HCT116 (cell line): ENCODE results near the gene GTF2IRD2. TPM values are rescaled to one million over a fixed set of nuclear protein-coding genes. Genes with fewer than 3 reads are reported as not detected.
A peak's percentile ranks its signal among the peaks of the same experiment; 100 is the strongest.
"Not testable (repeated sequence)": the region's sequence is repeated elsewhere in the genome, so short reads cannot be mapped to it uniquely, and the experiment has no call there.

Experiments
- ATAC-seq: fragments of 200-7000 bp; cut with Tn5 transposase; 2 replicates; pipeline ENCODE4 v1.9.1; 2020; ENCODE audit warnings: mild to moderate bottlenecking, moderate library complexity
- BruUV-seq: library from RNA; stranded (reverse); fragments of 400-500 nt; replicated peaks from 2 replicates; lab custom pipeline; 2021; lab: Mats Ljungman, UMichigan
- CTCF ChIA-PET: fragments of 300-600 bp; sonication (Branson Sonifier 250); formaldehyde crosslinking; loops from one replicate; lab custom pipeline; 2021; ENCODE audit warnings: antibody characterized with exemption; lab: Charles Lee
- POLR2A ChIA-PET: fragments of 300-600, 350-600 bp; sonication (Branson Sonifier 250); formaldehyde crosslinking; loops from one replicate; lab custom pipeline; 2021; ENCODE audit warnings: antibody characterized with exemption; lab: Charles Lee
- RAD21 ChIA-PET, 2 experiments: fragments of 300-600 bp; sonication (Branson Sonifier 250); formaldehyde crosslinking; loops; one replicate each; lab custom pipeline; 2023; ENCODE audit warnings: low total read pairs in 2 of 2; ENCODE audit not compliant: uncharacterized antibody in 2 of 2, unreplicated experiment in 2 of 2, low non-redundant PET in 1 of 2; lab: Charles Lee
- DNase-seq: peaks from one replicate; pipeline ENCODE4 v3.0.0-alpha.2; 2010; ENCODE audit warnings: low read depth, low spot score
- H2AFZ ChIP-seq: fragments of 200-600 bp; shearing (Covaris generic), sonication (generic); 2 replicates; pipeline ENCODE4 v1.6.1; 2017; ENCODE audit warnings: low read depth, mixed run types, mixed read lengths, antibody characterized with exemption, low read length; ENCODE audit not compliant: poor library complexity, severe bottlenecking
- H3K27ac ChIP-seq: 2 replicates; pipeline ENCODE4 v1.5.1; 2012; ENCODE audit warnings: low read depth, low read length
- H3K27me3 ChIP-seq: fragments of 200-600 bp; sonication (generic); 2 replicates; pipeline ENCODE4 v1.6.1; 2016; ENCODE audit warnings: mixed run types, low read length, mixed read lengths; ENCODE audit not compliant: insufficient read depth
- H3K36me3 ChIP-seq, 2 experiments: fragments of 200-500 bp in 1 of 2; fragments of 200-600 bp in 1 of 2; sonication (Bioruptor generic) in 1 of 2; sonication (generic) in 1 of 2; 2 replicates each; pipeline versions ENCODE4 v1.5.1 to v1.6.1; 2014 to 2016; ENCODE audit warnings: low read length in 2 of 2, inconsistent platforms in 1 of 2, mixed read lengths in 1 of 2, mixed run types in 1 of 2; ENCODE audit not compliant: insufficient read depth in 2 of 2, control insufficient read depth in 1 of 2
- H3K4me1 ChIP-seq, 2 experiments: fragments of 200-600 bp in 1 of 2; sonication (generic) in 1 of 2; 2 replicates each; pipeline versions ENCODE4 v1.5.1 to v1.6.1; 2012 to 2017; ENCODE audit warnings: low read length in 2 of 2, inconsistent platforms in 1 of 2, mild to moderate bottlenecking in 1 of 2, mixed read lengths in 1 of 2, mixed run types in 1 of 2, moderate library complexity in 1 of 2; ENCODE audit not compliant: insufficient read depth in 2 of 2, control insufficient read depth in 1 of 2
- H3K4me2 ChIP-seq: fragments of 200-600 bp; sonication (generic); 2 replicates; pipeline ENCODE4 v1.6.1; 2017; ENCODE audit warnings: mixed run types, low read length, mixed read lengths
- H3K4me3 ChIP-seq, 2 experiments: fragments of 200-600 bp in 1 of 2; sonication (generic) in 1 of 2; replicated peaks in 1 of 2; 2 replicates each; pipeline ENCODE4 v1.5.1; 2011 to 2016; ENCODE audit warnings: low read length in 2 of 2, control low read depth in 1 of 2, low read depth in 1 of 2, mild to moderate bottlenecking in 1 of 2, mixed read lengths in 1 of 2, mixed run types in 1 of 2
- H3K79me2 ChIP-seq: fragments of 200-600 bp; sonication (generic); 2 replicates; pipeline ENCODE4 v1.6.1; 2017; ENCODE audit warnings: mild to moderate bottlenecking, mixed run types, low read length, moderate library complexity, mixed read lengths; ENCODE audit not compliant: insufficient read depth
- H3K9ac ChIP-seq: fragments of 200-600 bp; sonication (generic); 2 replicates; pipeline ENCODE4 v1.6.1; 2016; ENCODE audit warnings: low read length, mixed read lengths
- H3K9me2 ChIP-seq: fragments of 200-600 bp; sonication (generic), shearing (Covaris generic); 2 replicates; pipeline ENCODE4 v1.6.1; 2017; ENCODE audit warnings: mixed run types, mild to moderate bottlenecking, moderate library complexity; ENCODE audit not compliant: insufficient read depth
- H3K9me3 ChIP-seq, 2 experiments: fragments of 200-500 bp in 1 of 2; fragments of 200-600 bp in 1 of 2; sonication (Bioruptor generic) in 1 of 2; sonication (generic) in 1 of 2; 2 replicates each; pipeline ENCODE4 v1.6.1; 2014 to 2017; ENCODE audit warnings: low read length in 2 of 2, mixed read lengths in 2 of 2, inconsistent platforms in 1 of 2, low read depth in 1 of 2, mild to moderate bottlenecking in 1 of 2, mixed run types in 1 of 2, moderate library complexity in 1 of 2; ENCODE audit not compliant: control insufficient read depth in 1 of 2, insufficient read depth in 1 of 2
- H4K20me1 ChIP-seq: fragments of 200-600 bp; sonication (generic), shearing (Covaris generic); 2 replicates; pipeline ENCODE4 v1.6.1; 2017; ENCODE audit warnings: mixed run types, mild to moderate bottlenecking, moderate library complexity; ENCODE audit not compliant: insufficient read depth
- intact Hi-C: fragments of 100-400 bp; cut with micrococcal nuclease; formaldehyde crosslinking; loops from 2 replicates; pipeline ENCODE4 v1.10.0; 2022
- total RNA-seq: library from RNA; stranded (reverse); gene quantifications from one replicate; pipeline ENCODE4 v1.2.1, GENCODE V29; 2021; ENCODE audit not compliant: unreplicated experiment

The GTF2IRD2 gene
- total RNA-seq, 1 experiment from 2014 or later, result 9.2 TPM

- CTCF ChIA-PET, result not testable (repeated sequence)
Observed at GRCh38 chr7:74829959-74830358, 21.4 kb downstream of the GTF2IRD2 start.

GRCh38 chr7:74821259-74821658 is 30.1 kb downstream of the GTF2IRD2 start:
- H3K79me2 ChIP-seq, BruUV-seq, H3K9me2 ChIP-seq, H3K4me2 ChIP-seq, H3K27me3 ChIP-seq, H4K20me1 ChIP-seq, CTCF ChIA-PET, H3K36me3 ChIP-seq, H3K27ac ChIP-seq, H3K9me3 ChIP-seq, RAD21 ChIA-PET, H2AFZ ChIP-seq, POLR2A ChIA-PET, H3K4me3 ChIP-seq, H3K9ac ChIP-seq, H3K4me1 ChIP-seq, DNase-seq, ATAC-seq, intact Hi-C loops: not testable (repeated sequence)

More at GRCh38 chr7:74829959-74830358, 21.4 kb downstream of the GTF2IRD2 start:
- H3K9me2 ChIP-seq, intact Hi-C loops, H3K4me2 ChIP-seq, H3K27me3 ChIP-seq, POLR2A ChIA-PET, H3K36me3 ChIP-seq, H3K79me2 ChIP-seq, BruUV-seq, H4K20me1 ChIP-seq, H3K4me1 ChIP-seq, DNase-seq, H2AFZ ChIP-seq, H3K4me3 ChIP-seq, RAD21 ChIA-PET, H3K9ac ChIP-seq, H3K27ac ChIP-seq, H3K9me3 ChIP-seq: not testable (repeated sequence)
- ATAC-seq, result peak; percentile 85

GRCh38 chr7:74820146-74820805 is 31.1 kb downstream of the GTF2IRD2 start:
- H3K4me2 ChIP-seq, H2AFZ ChIP-seq, H3K9me2 ChIP-seq, H3K4me3 ChIP-seq, H3K79me2 ChIP-seq, H3K27me3 ChIP-seq, H3K36me3 ChIP-seq, intact Hi-C loops, RAD21 ChIA-PET, H3K9me3 ChIP-seq, H3K4me1 ChIP-seq, DNase-seq, H3K9ac ChIP-seq, H4K20me1 ChIP-seq, BruUV-seq, CTCF ChIA-PET, H3K27ac ChIP-seq, POLR2A ChIA-PET: not testable (repeated sequence)
- peak; percentile 91 for ATAC-seq

- DNase-seq, H3K4me2 ChIP-seq, H3K9me2 ChIP-seq, RAD21 ChIA-PET, intact Hi-C loops, H2AFZ ChIP-seq, ATAC-seq, POLR2A ChIA-PET, H3K36me3 ChIP-seq, H3K27me3 ChIP-seq, H3K4me1 ChIP-seq, H4K20me1 ChIP-seq, H3K4me3 ChIP-seq, H3K9ac ChIP-seq, H3K79me2 ChIP-seq, H3K27ac ChIP-seq, BruUV-seq, CTCF ChIA-PET, H3K9me3 ChIP-seq: not testable (repeated sequence)
Observed at GRCh38 chr7:74815882-74816281, 35.5 kb downstream of the GTF2IRD2 start.
